HG03108 (cell line): ENCODE measurements around the gene TFAP2D.

Source experiments
- ATAC-seq: cut with Tn5 transposase; IDR thresholded peaks from one replicate; pipeline ENCODE4 v1.9.1; 2021; ENCODE audit warnings: moderate library complexity; ENCODE audit not compliant: unreplicated experiment

Gene TFAP2D

GRCh38 chr6:50818020-50818419, 104.7 kb downstream of the TFAP2D start:
- ATAC-seq: no peak

- ATAC-seq: no peak
Observed at GRCh38 chr6:50818673-50819072, 105.3 kb downstream of the TFAP2D start, which contains the start of gene TFAP2B. Gene TFAP2B (plus strand): TSS chr6:50818871. CDS start chr6:50818892, 21 bp downstream.

- ATAC-seq: no peak
Observed at GRCh38 chr6:50819466-50819903, 106.2 kb downstream of the TFAP2D start.

- ATAC-seq: no peak
Observed at GRCh38 chr6:50819904-50820868, 106.9 kb downstream of the TFAP2D start.

- ATAC-seq: no peak
Observed at GRCh38 chr6:50820869-50821264, 107.5 kb downstream of the TFAP2D start.

- no peak for ATAC-seq
Observed at GRCh38 chr6:50821441-50822077, 108.2 kb downstream of the TFAP2D start.

- no peak for ATAC-seq
Observed at GRCh38 chr6:50822078-50822476, 108.8 kb downstream of the TFAP2D start.
